Trophoblast cell (in vitro differentiated cells and primary cell): ENCODE results near the gene KCNK10.

Source experiments
- DNase-seq, 2 donors: peaks; one replicate each; pipeline ENCODE4 v3.0.0-alpha.2; 2016
- H2AFZ ChIP-seq: 2 replicates; pipeline ENCODE4 v1.6.1; 2013; ENCODE audit warnings: low read length, moderate library complexity, mild to moderate bottlenecking; ENCODE audit not compliant: insufficient read depth, poor library complexity
- H2AK5ac ChIP-seq: 2 replicates; pipeline ENCODE4 v1.6.1; 2013; ENCODE audit warnings: mild to moderate bottlenecking, low read length
- H2BK120ac ChIP-seq: 2 replicates; pipeline ENCODE4 v1.6.1; 2013; ENCODE audit warnings: low read length, mild to moderate bottlenecking, moderate library complexity; ENCODE audit not compliant: insufficient read depth, poor library complexity
- H2BK12ac ChIP-seq: 2 replicates; pipeline ENCODE4 v1.6.1; 2013; ENCODE audit warnings: mild to moderate bottlenecking, low read length, moderate library complexity
- H2BK5ac ChIP-seq: 2 replicates; pipeline ENCODE4 v1.6.1; 2013; ENCODE audit warnings: low read length, low read depth, moderate library complexity, mild to moderate bottlenecking; ENCODE audit not compliant: poor library complexity
- H3K14ac ChIP-seq: 2 replicates; pipeline ENCODE4 v1.6.1; 2013; ENCODE audit warnings: mild to moderate bottlenecking, low read length
- H3K18ac ChIP-seq: 2 replicates; pipeline ENCODE4 v1.6.1; 2013; ENCODE audit warnings: mild to moderate bottlenecking, low read length
- H3K23ac ChIP-seq: 2 replicates; pipeline ENCODE4 v1.6.1; 2013; ENCODE audit warnings: low read length
- H3K27ac ChIP-seq: 2 replicates; pipeline ENCODE4 v1.5.1; 2013; ENCODE audit warnings: low read depth, mild to moderate bottlenecking, inconsistent platforms, low read length, moderate library complexity
- H3K27me3 ChIP-seq: 2 replicates; pipeline ENCODE4 v1.6.1; 2013; ENCODE audit warnings: inconsistent platforms, mild to moderate bottlenecking, low read length, moderate library complexity; ENCODE audit not compliant: insufficient read depth
- H3K36me3 ChIP-seq, 2 experiments: 1 replicate in 1 of 2; 2 replicates in 1 of 2; pipeline ENCODE4 v1.6.1; 2013; ENCODE audit warnings: low read length in 2 of 2, mild to moderate bottlenecking in 2 of 2, moderate library complexity in 1 of 2; ENCODE audit not compliant: insufficient read depth in 2 of 2, control insufficient read depth in 1 of 2
- H3K4ac ChIP-seq: 2 replicates; pipeline ENCODE4 v1.6.1; 2013; ENCODE audit warnings: low read depth, mild to moderate bottlenecking, low read length, moderate library complexity
- H3K4me1 ChIP-seq, 2 experiments: 1 replicate in 1 of 2; 2 replicates in 1 of 2; pipeline ENCODE4 v1.6.1; 2013; ENCODE audit warnings: low read length in 2 of 2, mild to moderate bottlenecking in 2 of 2, moderate library complexity in 1 of 2; ENCODE audit not compliant: insufficient read depth in 2 of 2, control insufficient read depth in 1 of 2
- H3K4me2 ChIP-seq: 2 replicates; pipeline ENCODE4 v1.6.1; 2013; ENCODE audit warnings: inconsistent platforms, mild to moderate bottlenecking, low read length, moderate library complexity
- H3K4me3 ChIP-seq: 2 replicates; pipeline ENCODE4 v1.5.1; 2013; ENCODE audit warnings: mild to moderate bottlenecking, low read depth, low read length, inconsistent platforms
- H3K79me1 ChIP-seq: one replicate; pipeline ENCODE4 v1.6.1; 2013; ENCODE audit warnings: low read length
- H3K79me2 ChIP-seq: 2 replicates; pipeline ENCODE4 v1.6.1; 2013; ENCODE audit warnings: low read length, mild to moderate bottlenecking; ENCODE audit not compliant: control insufficient read depth, insufficient read depth, poor library complexity
- H3K9ac ChIP-seq: 2 replicates; pipeline ENCODE4 v1.6.1; 2013; ENCODE audit warnings: mild to moderate bottlenecking, low read length
- H3K9me3 ChIP-seq: 2 replicates; pipeline ENCODE4 v1.6.1; 2013; ENCODE audit warnings: low read depth, mild to moderate bottlenecking, control low read depth, inconsistent platforms, low read length; ENCODE audit not compliant: insufficient read depth
- H4K12ac ChIP-seq: 2 replicates; pipeline ENCODE4 v1.6.1; 2013; ENCODE audit warnings: low read depth, mild to moderate bottlenecking, low read length, moderate library complexity
- H4K8ac ChIP-seq: 2 replicates; pipeline ENCODE4 v1.6.1; 2013; ENCODE audit warnings: low read depth, mild to moderate bottlenecking, low read length, moderate library complexity
- H4K91ac ChIP-seq: one replicate; pipeline ENCODE4 v1.6.1; 2013; ENCODE audit warnings: low read depth, mild to moderate bottlenecking, low read length, moderate library complexity
- WGBS: extraction: QIAGEN DNeasy Blood & Tissue Kit; methylation state at CpG from one replicate; pipeline ENCODE4 v1.1.7; 2013; ENCODE audit warnings: missing lambda C conversion rate; ENCODE audit not compliant: insufficient read length, insufficient coverage; ENCODE audit errors: extremely low coverage; 5-methylcytosine and 5-hydroxymethylcytosine counted together

The KCNK10 gene

DNA sequence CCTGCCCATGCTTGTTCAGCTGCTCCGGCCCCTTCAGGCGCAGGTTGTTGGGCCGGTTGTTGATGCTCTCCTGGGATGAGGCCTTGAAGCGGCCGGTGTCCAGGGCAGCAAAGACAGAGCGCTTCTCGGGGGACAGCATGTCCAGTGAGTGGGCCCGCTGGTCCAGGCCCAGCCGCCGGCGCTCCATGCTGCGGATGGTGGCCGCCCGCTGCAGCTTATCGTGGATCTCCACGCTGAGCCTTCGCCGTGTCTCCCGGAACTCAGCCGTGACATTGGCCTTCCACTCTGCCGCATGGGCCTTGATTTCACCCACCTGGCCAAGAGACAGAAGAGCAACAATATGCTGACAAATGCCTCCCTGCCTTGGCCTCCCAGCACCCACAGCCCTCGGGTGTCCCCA, 137.2 kb downstream of the KCNK10 start:
- Histone ChIP-seq H3K27ac (no peak overlapping the region), H3K9me3 (no peaks in the 10 kb centered on the region), H2BK5ac (no peak overlapping the region), H3K27me3 (no peaks in the 10 kb centered on the region), H3K23ac (no peak overlapping the region), H2AK5ac (no peak overlapping the region), H4K12ac (no peak overlapping the region), H4K91ac (no peak overlapping the region), H3K79me2 (no peaks in the 10 kb centered on the region), H3K4me2 (no peak overlapping the region), H2BK12ac (no peak overlapping the region), H3K14ac (no peak overlapping the region), H3K4me1 (peaks cover 0 to 2% of the 10 kb centered on the region in 2 experiments), H2BK120ac (no peak overlapping the region), H3K18ac (no peak overlapping the region), H4K8ac (no peak overlapping the region), H3K79me1 (no peaks in the 10 kb centered on the region), H2AFZ (no peak overlapping the region), H3K36me3 (no peaks in the 10 kb centered on the region), H3K4ac (no peak overlapping the region), H3K4me3 (no peak overlapping the region), H3K9ac (no peak overlapping the region)
- WGBS: no CpG with 5 or more reads among the region's 22 CpGs
- no peak for DNase-seq

DNA sequence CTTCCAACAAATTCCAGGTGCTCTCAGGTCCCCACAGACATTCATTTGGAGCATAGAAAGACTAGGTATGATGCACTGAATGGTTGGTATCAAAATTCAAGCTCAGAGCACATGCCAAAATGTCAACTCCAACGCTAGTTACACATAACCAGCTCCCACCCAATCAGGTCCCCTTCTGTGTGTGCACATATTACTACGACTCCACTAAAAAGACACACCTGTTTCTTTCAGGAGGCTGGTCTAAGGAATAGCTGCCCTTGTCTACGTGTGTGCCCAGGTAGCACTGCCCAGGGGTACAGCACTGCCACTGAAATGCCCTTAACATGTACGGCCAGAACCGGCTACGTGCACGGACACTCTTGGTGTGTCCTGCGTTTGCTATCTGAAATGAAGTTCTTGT, 138.1 kb downstream of the KCNK10 start:
- no peak overlapping the region for H2BK12ac ChIP-seq
- no peak overlapping the region for H3K23ac ChIP-seq
- H3K9me3 ChIP-seq: no peaks in the 10 kb centered on the region
- no peaks in the 10 kb centered on the region for H3K79me1 ChIP-seq
- H3K4me1 ChIP-seq: peaks cover 0 to 2% of the 10 kb centered on the region in 2 experiments
- H2AK5ac ChIP-seq: no peak overlapping the region
- no peak overlapping the region for H3K14ac ChIP-seq
- no peaks in the 10 kb centered on the region for H3K27me3 ChIP-seq
- no peak overlapping the region for H3K27ac ChIP-seq
- no CpG with 5 or more reads among the region's 8 CpGs for WGBS
- no peak overlapping the region for H4K91ac ChIP-seq
- H2AFZ ChIP-seq: no peak overlapping the region
- H3K36me3 ChIP-seq: no peaks in the 10 kb centered on the region
- no peak overlapping the region for H3K9ac ChIP-seq
- no peak for DNase-seq
- H3K4me2 ChIP-seq: no peak overlapping the region
- H4K8ac ChIP-seq: no peak overlapping the region
- H3K79me2 ChIP-seq: no peaks in the 10 kb centered on the region
- no peak overlapping the region for H3K4ac ChIP-seq
- H4K12ac ChIP-seq: no peak overlapping the region
- H3K18ac ChIP-seq: no peak overlapping the region
- H3K4me3 ChIP-seq: no peak overlapping the region
- H2BK120ac ChIP-seq: no peak overlapping the region
- H2BK5ac ChIP-seq: no peak overlapping the region

DNA sequence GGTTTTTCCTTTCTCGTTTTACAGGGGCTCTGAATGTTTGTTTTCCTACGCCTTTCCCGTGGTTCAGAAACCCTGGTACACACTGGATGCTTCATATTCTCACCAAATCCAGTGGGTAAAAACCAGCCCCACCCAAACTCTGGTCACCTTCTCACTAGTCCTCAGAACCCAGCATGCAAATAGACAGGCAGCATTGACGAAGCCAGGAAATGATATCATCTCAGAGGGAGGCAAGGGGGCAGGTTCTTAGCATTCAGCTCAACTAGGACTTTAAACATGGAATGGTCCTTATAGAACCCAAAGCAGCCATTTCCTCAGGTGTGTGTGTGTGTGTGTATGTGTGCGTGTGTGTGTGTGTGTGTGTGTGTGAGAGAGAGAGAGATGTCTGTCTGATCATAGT, 142.0 kb downstream of the KCNK10 start:
- Histone ChIP-seq H3K79me1 (no peaks in the 10 kb centered on the region), H3K27me3 (no peaks in the 10 kb centered on the region), H3K27ac (no peak overlapping the region), H3K18ac (no peak overlapping the region), H3K14ac (no peak overlapping the region), H3K9me3 (no peaks in the 10 kb centered on the region), H3K79me2 (no peaks in the 10 kb centered on the region), H2BK120ac (no peak overlapping the region), H3K9ac (no peak overlapping the region), H2AK5ac (no peak overlapping the region), H3K4ac (no peak overlapping the region), H3K23ac (no peak overlapping the region), H2AFZ (no peak overlapping the region), H2BK5ac (no peak overlapping the region), H2BK12ac (no peak overlapping the region), H3K4me1 (no peaks in the 10 kb centered on the region), H4K8ac (no peak overlapping the region), H4K12ac (no peak overlapping the region), H4K91ac (no peak overlapping the region), H3K36me3 (no peaks in the 10 kb centered on the region), H3K4me3 (no peak overlapping the region), H3K4me2 (no peak overlapping the region)
- no peak for DNase-seq
- WGBS: no CpG with 5 or more reads among the region's 5 CpGs

DNA sequence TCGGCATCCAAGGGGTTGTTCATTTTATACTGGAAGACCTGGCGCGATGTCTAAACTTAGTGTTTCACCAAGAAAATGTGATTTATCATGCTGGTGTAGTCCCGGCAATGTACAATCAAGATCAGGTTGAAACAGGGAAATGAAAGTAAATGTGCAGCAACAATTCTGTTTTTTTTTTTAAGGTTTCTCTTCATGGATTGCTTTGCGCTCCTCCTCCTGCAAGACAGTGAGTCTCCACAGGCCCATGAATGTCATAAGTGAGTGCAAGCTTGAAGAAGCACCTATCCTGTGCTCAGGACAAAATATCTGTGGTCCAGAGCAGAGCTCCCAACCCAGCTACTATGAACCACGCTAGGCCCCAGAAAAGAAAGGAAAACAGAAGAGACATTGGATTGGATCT, 143.4 kb downstream of the KCNK10 start:
- WGBS: no CpG with 5 or more reads among the region's 6 CpGs
- Histone ChIP-seq H3K79me1 (no peaks in the 10 kb centered on the region), H2AFZ (no peak overlapping the region)

More for the DNA sequence above, 143.4 kb downstream of the KCNK10 start:
- Histone ChIP-seq H3K9ac (no peak overlapping the region), H3K9me3 (no peaks in the 10 kb centered on the region), H3K36me3 (no peaks in the 10 kb centered on the region), H3K14ac (no peak overlapping the region), H4K91ac (no peak overlapping the region), H3K4ac (no peak overlapping the region), H3K27me3 (peaks cover 2% of the 10 kb centered on the region), H3K27ac (no peak overlapping the region), H3K4me1 (no peaks in the 10 kb centered on the region), H4K12ac (no peak overlapping the region), H2BK12ac (no peak overlapping the region), H3K18ac (no peak overlapping the region), H3K4me3 (no peak overlapping the region), H3K4me2 (no peak overlapping the region), H2BK5ac (no peak overlapping the region), H2BK120ac (no peak overlapping the region), H3K23ac (no peak overlapping the region), H4K8ac (no peak overlapping the region), H3K79me2 (no peaks in the 10 kb centered on the region), H2AK5ac (no peak overlapping the region)
- no peak for DNase-seq
